PC-3 (cell line): ENCODE measurements around the gene DPEP2. TPM values are rescaled to one million over a fixed set of nuclear protein-coding genes. Genes with fewer than 3 reads are reported as not detected.

Source experiments
- ATAC-seq: fragments of 200-7000 bp; cut with Tn5 transposase; 2 replicates; pipeline ENCODE4 v1.9.1; 2020; ENCODE audit warnings: mild to moderate bottlenecking, moderate library complexity
- BruUV-seq: library from RNA; stranded (reverse); fragments of 400-500 nt; replicated peaks from 2 replicates; lab custom pipeline; 2021; lab: Mats Ljungman, UMichigan
- CTCF ChIA-PET: fragments of 300-600 bp; sonication (Branson Sonifier 250); formaldehyde crosslinking; loops from one replicate; lab custom pipeline; 2022; ENCODE audit warnings: antibody characterized with exemption; lab: Charles Lee
- POLR2A ChIA-PET: fragments of 300-600 bp; sonication (Branson Sonifier 250); formaldehyde crosslinking; loops from one replicate; lab custom pipeline; 2022; ENCODE audit warnings: antibody characterized with exemption; ENCODE audit not compliant: unreplicated experiment; lab: Charles Lee
- DNase-seq: peaks from one replicate; pipeline ENCODE4 v3.0.0-alpha.2; 2015
- H2AFZ ChIP-seq: fragments of 300-600 bp; sonication (generic); 2 replicates; pipeline ENCODE4 v1.6.0; 2016; ENCODE audit warnings: antibody characterized with exemption, low read length
- H3F3A ChIP-seq: fragments of 300-600 bp; sonication (generic); one replicate; pipeline ENCODE4 v1.6.0; 2017; ENCODE audit warnings: antibody characterized with exemption, low read length, control low read depth, mild to moderate bottlenecking; ENCODE audit not compliant: unreplicated experiment
- H3K27ac ChIP-seq: fragments of 300-600 bp; sonication (generic); 2 replicates; pipeline ENCODE4 v1.5.1; 2016; ENCODE audit warnings: mild to moderate bottlenecking, low read length
- H3K27me3 ChIP-seq: fragments of 300-600 bp; sonication (generic); 2 replicates; pipeline ENCODE4 v1.6.1; 2016; ENCODE audit warnings: low read length, mixed read lengths
- H3K36me3 ChIP-seq: fragments of 300-600 bp; sonication (generic); 2 replicates; pipeline ENCODE4 v1.6.1; 2016; ENCODE audit warnings: low read depth, mixed run types, low read length, mixed read lengths
- H3K4me1 ChIP-seq: fragments of 300-600 bp; sonication (generic); 2 replicates; pipeline ENCODE4 v1.5.1; 2016; ENCODE audit warnings: low read length; ENCODE audit not compliant: insufficient read depth
- H3K4me2 ChIP-seq: fragments of 300-600 bp; sonication (generic); 2 replicates; pipeline ENCODE4 v1.6.0; 2016; ENCODE audit warnings: low read length
- H3K4me3 ChIP-seq: fragments of 300-600 bp; sonication (generic); 2 replicates; pipeline ENCODE4 v1.5.1; 2016; ENCODE audit warnings: mild to moderate bottlenecking, low read length, mixed read lengths
- H3K79me2 ChIP-seq: fragments of 300-600 bp; sonication (generic); 2 replicates; pipeline ENCODE4 v1.6.1; 2017; ENCODE audit warnings: low read length, mixed read lengths
- H3K9ac ChIP-seq: fragments of 300-600 bp; sonication (generic); 2 replicates; pipeline ENCODE4 v1.6.0; 2016; ENCODE audit warnings: mild to moderate bottlenecking, low read length
- H3K9me2 ChIP-seq: fragments of 300-600 bp; sonication (generic); replicated peaks from 2 replicates; pipeline ENCODE4 v1.6.1; 2016; ENCODE audit warnings: mixed run types, low read length, mixed read lengths
- H3K9me3 ChIP-seq: fragments of 300-600 bp; sonication (generic); 2 replicates; pipeline ENCODE4 v1.6.1; 2016; ENCODE audit warnings: low read length, mixed read lengths
- H4K20me1 ChIP-seq: fragments of 300-600 bp; sonication (generic); 2 replicates; pipeline ENCODE4 v1.6.1; 2016; ENCODE audit warnings: low read length, mixed read lengths
- EZH2 ChIP-seq: fragments of 300-600 bp; sonication (generic); IDR thresholded peaks from one replicate; pipeline ENCODE4 v1.6.1; 2017; ENCODE audit warnings: antibody characterized with exemption, mild to moderate bottlenecking, low read length; ENCODE audit not compliant: unreplicated experiment
- EZH2phosphoT487 ChIP-seq: fragments of 300-600 bp; sonication (generic); IDR thresholded peaks from 2 replicates; pipeline ENCODE4 v1.6.1; 2018; ENCODE audit warnings: mild to moderate bottlenecking, antibody characterized with exemption, low read length, borderline replicate concordance
- intact Hi-C: fragments of 100-400 bp; cut with micrococcal nuclease; formaldehyde crosslinking; loops from 2 replicates; pipeline ENCODE4 v1.9.0; 2023
- total RNA-seq: library from RNA; depleted of rRNA; stranded (reverse); fragments of >200 nt; gene quantifications from 2 replicates; pipeline ENCODE4 v1.2.3, GENCODE V29; 2014
- TF ChIP-seq, protein P1 (sequence below): fragments of 300-600 bp; sonication (generic); conservative IDR thresholded peaks from 2 replicates; pipeline ENCODE4 v1.5.1; 2017; ENCODE audit warnings: antibody characterized with exemption, low read depth, mild to moderate bottlenecking, low read length

DPEP2 gene
- total RNA-seq, 1 experiment from 2014 or later = not detected

DNA sequence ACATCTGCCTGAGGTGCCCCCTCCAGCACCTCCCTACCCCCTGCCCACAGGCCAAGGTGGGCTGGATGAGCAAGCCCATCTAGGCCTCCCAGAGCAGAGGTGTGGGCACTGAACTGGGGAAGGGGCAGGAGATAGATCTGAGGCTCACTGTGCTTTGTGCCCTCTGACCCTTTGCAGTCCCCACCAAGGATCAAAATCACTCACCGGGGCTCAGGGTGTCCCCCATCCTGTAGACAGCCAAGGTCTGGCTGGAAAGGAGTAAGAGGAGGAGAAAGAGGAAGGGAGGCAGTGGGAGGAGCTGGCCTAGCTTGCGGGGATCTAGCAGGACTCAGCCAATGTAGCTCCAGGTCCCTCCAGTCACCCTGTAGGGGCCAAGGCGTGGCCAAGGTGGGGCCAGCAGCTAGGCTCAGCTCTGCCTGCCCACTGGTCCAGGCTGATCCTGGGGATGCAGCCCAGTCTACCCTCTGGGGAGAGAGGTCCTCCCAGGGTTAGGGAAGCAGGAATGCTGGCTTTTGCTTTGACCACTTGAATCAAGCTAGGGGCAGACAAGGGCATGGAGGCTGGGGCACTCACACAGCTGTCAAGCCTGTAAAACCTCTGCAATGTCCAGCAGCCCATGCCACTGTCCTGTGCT, 32.6 kb downstream of the DPEP2 start:
- H3K9me3 ChIP-seq = no peaks in the 10 kb centered on the region
- H3K4me1 ChIP-seq = peaks cover 17% of the 10 kb centered on the region
- no peaks in the 10 kb centered on the region for H3F3A ChIP-seq
- ATAC-seq (no peak), DNase-seq (no peak)
- no peaks in the 10 kb centered on the region; the same call in 1 of the 2 replicates for H3K36me3 ChIP-seq
- H3K4me2 ChIP-seq = peak overlapping the region; percentile 95
- POLR2A ChIA-PET = no interaction called here
- H3K9ac ChIP-seq = no peak overlapping the region
- no peak overlapping the region for H2AFZ ChIP-seq
- CTCF ChIA-PET = no interaction called here
- no peaks in the 10 kb centered on the region for H3K9me2 ChIP-seq
- H3K79me2 ChIP-seq = peaks cover 29% of the 10 kb centered on the region
- no peaks in the 10 kb centered on the region for H3K27me3 ChIP-seq
- TF ChIP-seq EZH2phosphoT487 = no peak
- TF ChIP-seq, protein P1, sequence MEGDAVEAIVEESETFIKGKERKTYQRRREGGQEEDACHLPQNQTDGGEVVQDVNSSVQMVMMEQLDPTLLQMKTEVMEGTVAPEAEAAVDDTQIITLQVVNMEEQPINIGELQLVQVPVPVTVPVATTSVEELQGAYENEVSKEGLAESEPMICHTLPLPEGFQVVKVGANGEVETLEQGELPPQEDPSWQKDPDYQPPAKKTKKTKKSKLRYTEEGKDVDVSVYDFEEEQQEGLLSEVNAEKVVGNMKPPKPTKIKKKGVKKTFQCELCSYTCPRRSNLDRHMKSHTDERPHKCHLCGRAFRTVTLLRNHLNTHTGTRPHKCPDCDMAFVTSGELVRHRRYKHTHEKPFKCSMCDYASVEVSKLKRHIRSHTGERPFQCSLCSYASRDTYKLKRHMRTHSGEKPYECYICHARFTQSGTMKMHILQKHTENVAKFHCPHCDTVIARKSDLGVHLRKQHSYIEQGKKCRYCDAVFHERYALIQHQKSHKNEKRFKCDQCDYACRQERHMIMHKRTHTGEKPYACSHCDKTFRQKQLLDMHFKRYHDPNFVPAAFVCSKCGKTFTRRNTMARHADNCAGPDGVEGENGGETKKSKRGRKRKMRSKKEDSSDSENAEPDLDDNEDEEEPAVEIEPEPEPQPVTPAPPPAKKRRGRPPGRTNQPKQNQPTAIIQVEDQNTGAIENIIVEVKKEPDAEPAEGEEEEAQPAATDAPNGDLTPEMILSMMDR = no peak
- no peak for TF ChIP-seq EZH2
- no TSS peak for BruUV-seq
- intact Hi-C loops = no loop called here
- H4K20me1 ChIP-seq = no peaks in the 10 kb centered on the region
- H3K4me3 ChIP-seq = peak overlapping the region; percentile 94
- H3K27ac ChIP-seq = no peak overlapping the region

DNA sequence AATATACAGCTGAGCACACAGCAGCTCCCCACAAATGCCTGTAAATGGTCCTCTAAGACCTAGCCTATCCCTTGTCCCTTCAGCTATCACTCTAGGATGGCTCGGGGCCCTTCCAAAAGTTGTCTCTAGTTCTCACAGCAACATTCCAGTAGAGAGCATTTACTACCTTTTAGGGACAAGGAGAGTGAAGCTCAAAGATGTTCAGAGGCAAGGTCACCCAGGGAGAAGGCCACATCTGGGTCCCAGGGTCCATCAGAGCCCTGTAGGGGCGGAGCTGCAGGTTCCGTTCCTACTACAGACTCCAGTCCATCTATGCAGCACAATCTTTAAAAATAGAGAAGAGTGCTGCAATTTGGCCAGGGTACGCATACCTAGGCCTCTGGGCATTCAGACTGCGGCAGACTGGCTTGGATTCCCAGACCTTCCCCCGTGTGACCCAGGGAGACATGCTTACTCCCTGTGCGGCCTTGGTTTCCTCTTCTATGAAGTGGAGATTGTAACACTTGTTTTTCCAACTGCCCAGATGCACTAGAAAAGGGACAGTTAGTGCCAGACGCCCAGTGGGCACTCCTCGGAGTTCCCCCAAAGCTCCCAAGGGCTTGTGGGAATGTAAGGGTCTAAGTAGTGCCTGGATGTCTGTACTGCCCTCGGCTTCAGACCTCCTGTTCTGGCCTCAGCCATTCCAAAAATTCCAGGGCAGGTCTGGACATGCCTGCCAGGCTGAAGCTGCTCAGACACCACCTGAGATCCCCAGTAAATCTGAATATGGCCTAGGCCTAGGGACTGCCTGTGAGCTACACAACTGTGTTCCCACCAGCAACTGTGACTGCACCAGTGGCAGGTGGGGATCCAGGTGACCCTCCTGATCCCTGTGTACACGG, 33.4 kb downstream of the DPEP2 start:
- BruUV-seq = no TSS peak
- no peaks in the 10 kb centered on the region; the same call in 1 of the 2 replicates for H3K36me3 ChIP-seq
- ATAC-seq (no peak), DNase-seq (no peak)
- no peaks in the 10 kb centered on the region for H3K9me2 ChIP-seq
- no peak overlapping the region for H3K27ac ChIP-seq
- no peak overlapping the region for H3K9ac ChIP-seq
- no peak overlapping the region for H2AFZ ChIP-seq
- no peak overlapping the region; the same call in 1 of the 2 replicates for H3K4me3 ChIP-seq
- H3K27me3 ChIP-seq = no peaks in the 10 kb centered on the region
- POLR2A ChIA-PET = no interaction called here
- intact Hi-C loops = no loop called here
- H3K79me2 ChIP-seq = peaks cover 29% of the 10 kb centered on the region
- no peaks in the 10 kb centered on the region for H3K9me3 ChIP-seq
- CTCF ChIA-PET = no interaction called here
- TF ChIP-seq EZH2phosphoT487 (no peak), EZH2 (no peak)
- TF ChIP-seq, protein P1 = no peak
- H3K4me2 ChIP-seq = 0 out of 2 replicates have a peak overlapping the region, but pooled peaks have one; percentile 95
- peaks cover 17% of the 10 kb centered on the region for H3K4me1 ChIP-seq
- no peaks in the 10 kb centered on the region for H4K20me1 ChIP-seq
- no peaks in the 10 kb centered on the region for H3F3A ChIP-seq
